OCI-LY1 (cell line): ENCODE results near the gene ZNF683.

Experiments
- H2AFZ ChIP-seq: fragments of 200-600 bp; sonication (generic), shearing (Covaris generic); 2 replicates; pipeline ENCODE4 v1.6.0; 2014; ENCODE audit warnings: antibody characterized with exemption, mild to moderate bottlenecking, low read length
- H3F3A ChIP-seq: fragments of 200-600 bp; sonication (generic), shearing (Covaris generic); 2 replicates; pipeline ENCODE4 v1.6.0; 2014; ENCODE audit warnings: mild to moderate bottlenecking, antibody characterized with exemption, low read length, moderate library complexity; ENCODE audit not compliant: insufficient read depth
- H3K27ac ChIP-seq: fragments of 200-600 bp; sonication (generic); 2 replicates; pipeline ENCODE4 v1.5.1; 2014; ENCODE audit warnings: low read length, mixed run types, mild to moderate bottlenecking, low read depth; ENCODE audit not compliant: poor library complexity, severe bottlenecking
- H3K27me3 ChIP-seq: fragments of 200-600 bp; sonication (generic); 2 replicates; pipeline ENCODE4 v1.6.0; 2014; ENCODE audit warnings: antibody characterized with exemption, mild to moderate bottlenecking, low read length, moderate library complexity; ENCODE audit not compliant: insufficient read depth
- H3K36me3 ChIP-seq: fragments of 200-600 bp; sonication (generic); 2 replicates; pipeline ENCODE4 v1.6.1; 2014; ENCODE audit warnings: mild to moderate bottlenecking, antibody characterized with exemption, low read length, moderate library complexity, mixed read lengths; ENCODE audit not compliant: insufficient read depth
- H3K4me1 ChIP-seq: fragments of 200-600 bp; sonication (generic); 2 replicates; pipeline ENCODE4 v1.5.1; 2014; ENCODE audit warnings: mild to moderate bottlenecking, low read length, moderate library complexity; ENCODE audit not compliant: insufficient read depth, severe bottlenecking
- H3K4me2 ChIP-seq: fragments of 200-600 bp; sonication (generic), shearing (Covaris generic); 2 replicates; pipeline ENCODE4 v1.6.1; 2014; ENCODE audit warnings: low read length
- H3K4me3 ChIP-seq: fragments of 200-600 bp; sonication (generic); 2 replicates; pipeline ENCODE4 v1.5.1; 2014; ENCODE audit warnings: low read length, low read depth, mild to moderate bottlenecking, mixed read lengths; ENCODE audit not compliant: poor library complexity, severe bottlenecking
- H3K79me2 ChIP-seq: fragments of 200-600 bp; shearing (Covaris generic); 2 replicates; pipeline ENCODE4 v1.6.1; 2016; ENCODE audit warnings: mixed run types, low read length, mixed read lengths; ENCODE audit not compliant: insufficient read depth
- H3K9ac ChIP-seq: fragments of 200-600 bp; sonication (generic), shearing (Covaris generic); 2 replicates; pipeline ENCODE4 v1.6.1; 2014; ENCODE audit warnings: mild to moderate bottlenecking, low read length, mixed read lengths
- H3K9me2 ChIP-seq: fragments of 200-600 bp; sonication (generic), shearing (Covaris generic); 2 replicates; pipeline ENCODE4 v1.6.1; 2014; ENCODE audit warnings: low read depth, mild to moderate bottlenecking, low read length, mixed read lengths
- H3K9me3 ChIP-seq: fragments of 200-600 bp; shearing (Covaris generic); 2 replicates; pipeline ENCODE4 v1.6.1; 2014; ENCODE audit warnings: low read length, mixed read lengths
- H4K20me1 ChIP-seq: fragments of 200-600 bp; sonication (generic), shearing (Covaris generic); 2 replicates; pipeline ENCODE4 v1.6.0; 2016; ENCODE audit warnings: mild to moderate bottlenecking, low read length; ENCODE audit not compliant: insufficient read depth
- CTCF ChIP-seq: fragments of 200-600 bp; sonication (generic), shearing (Covaris generic); IDR thresholded peaks from 2 replicates; pipeline ENCODE4 v1.5.1; 2017; ENCODE audit warnings: mild to moderate bottlenecking, antibody characterized with exemption, low read length, moderate library complexity, mixed read lengths
- EZH2 ChIP-seq: fragments of 200-600 bp; sonication (generic), shearing (Covaris generic); IDR thresholded peaks from 2 replicates; pipeline ENCODE4 v1.8.0; 2017; ENCODE audit warnings: borderline replicate concordance, mixed run types, mild to moderate bottlenecking, antibody characterized with exemption, low read length, moderate library complexity, mixed read lengths

The ZNF683 gene

GRCh38 chr1:26340047-26340481 lies 32.5 kb downstream of the ZNF683 start:
- Histone ChIP-seq H3K4me2 (no peak overlapping the region), H2AFZ (no peak overlapping the region), H3K27me3 (no peaks in the 10 kb centered on the region), H3F3A (no peaks in the 10 kb centered on the region), H3K4me1 (peaks cover 16% of the 10 kb centered on the region), H4K20me1 (no peaks in the 10 kb centered on the region), H3K9me3 (no peaks in the 10 kb centered on the region), H3K9ac (no peak overlapping the region), H3K9me2 (no peaks in the 10 kb centered on the region), H3K79me2 (no peaks in the 10 kb centered on the region), H3K36me3 (no peaks in the 10 kb centered on the region), H3K4me3 (no peak overlapping the region), H3K27ac (no peak overlapping the region)
- no peak for TF ChIP-seq CTCF
- TF ChIP-seq EZH2, result no peak

- Histone ChIP-seq H3K4me2 (no peak overlapping the region), H3K36me3 (no peaks in the 10 kb centered on the region), H3K9me2 (no peaks in the 10 kb centered on the region), H3K27me3 (no peaks in the 10 kb centered on the region), H3K9me3 (no peaks in the 10 kb centered on the region), H3K27ac (no peak overlapping the region), H3K4me3 (no peak overlapping the region), H3K79me2 (no peaks in the 10 kb centered on the region), H3F3A (no peaks in the 10 kb centered on the region), H3K4me1 (peaks cover 21% of the 10 kb centered on the region), H3K9ac (no peak overlapping the region), H2AFZ (no peak overlapping the region), H4K20me1 (no peaks in the 10 kb centered on the region)
- no peak for TF ChIP-seq CTCF
These were observed 33.9 kb downstream of the ZNF683 start for GRCh38 chr1:26338670-26339069.

DNA sequence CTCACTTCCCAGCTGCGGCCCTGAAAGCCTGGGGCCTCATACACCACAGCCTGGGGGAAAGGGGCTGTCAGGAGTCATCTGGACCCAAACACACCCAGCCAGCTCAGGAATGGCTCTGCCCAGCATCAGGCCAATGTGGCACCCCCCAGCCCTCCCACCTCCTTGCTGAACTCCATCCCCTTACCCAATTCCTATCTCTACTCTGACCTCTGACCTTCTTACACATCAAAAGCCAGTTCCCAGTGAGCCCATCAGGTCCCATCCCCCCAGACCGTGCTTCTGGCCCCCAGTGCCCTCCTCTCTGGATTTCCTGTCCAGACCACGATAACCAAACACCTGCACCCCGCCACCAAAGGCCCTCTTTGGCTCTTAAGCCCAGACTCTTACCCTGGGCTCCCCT lies 34.9 kb downstream of the ZNF683 start:
- Histone ChIP-seq H3K9me2 (no peaks in the 10 kb centered on the region), H3F3A (no peaks in the 10 kb centered on the region), H3K27ac (no peak overlapping the region), H4K20me1 (no peaks in the 10 kb centered on the region), H3K4me1 (peaks cover 21% of the 10 kb centered on the region), H2AFZ (no peak overlapping the region), H3K4me3 (no peak overlapping the region), H3K9ac (no peak overlapping the region), H3K36me3 (no peaks in the 10 kb centered on the region), H3K9me3 (no peaks in the 10 kb centered on the region), H3K4me2 (no peak overlapping the region), H3K79me2 (no peaks in the 10 kb centered on the region), H3K27me3 (no peaks in the 10 kb centered on the region)
- TF ChIP-seq CTCF, result no peak
- no peak for TF ChIP-seq EZH2
